Loucy (cell line): ENCODE results near the gene PRKCZ.

Experiments
- H2AFZ ChIP-seq: fragments of 200-600 bp; sonication (generic); 2 replicates; pipeline ENCODE4 v1.6.0; 2016; ENCODE audit warnings: antibody characterized with exemption, mild to moderate bottlenecking, low read length, moderate library complexity
- H3F3A ChIP-seq: fragments of 200-600 bp; 2 replicates; pipeline ENCODE4 v1.6.0; 2016; ENCODE audit warnings: antibody characterized with exemption, low read depth, mild to moderate bottlenecking
- H3K27me3 ChIP-seq: fragments of 200-600 bp; sonication (generic); 2 replicates; pipeline ENCODE4 v1.6.1; 2014; ENCODE audit warnings: low read length, mild to moderate bottlenecking; ENCODE audit not compliant: insufficient read depth, poor library complexity, severe bottlenecking
- H3K36me3 ChIP-seq: fragments of 200-600 bp; sonication (generic); 2 replicates; pipeline ENCODE4 v1.6.1; 2016; ENCODE audit warnings: low read length; ENCODE audit not compliant: insufficient read depth
- H3K4me1 ChIP-seq: fragments of 200-600 bp; sonication (generic); 2 replicates; pipeline ENCODE4 v1.5.1; 2014; ENCODE audit warnings: low read length, mild to moderate bottlenecking; ENCODE audit not compliant: insufficient read depth, poor library complexity, severe bottlenecking
- H3K4me2 ChIP-seq: fragments of 200-600 bp; sonication (generic); 2 replicates; pipeline ENCODE4 v1.6.0; 2014; ENCODE audit warnings: antibody characterized with exemption, low read length, low read depth, mild to moderate bottlenecking; ENCODE audit not compliant: poor library complexity, severe bottlenecking
- H3K4me3 ChIP-seq: fragments of 200-600 bp; sonication (generic); 2 replicates; pipeline ENCODE4 v1.5.1; 2014; ENCODE audit warnings: low read length, mild to moderate bottlenecking, mixed read lengths; ENCODE audit not compliant: poor library complexity, severe bottlenecking
- H3K79me2 ChIP-seq: fragments of 200-600 bp; sonication (generic); 2 replicates; pipeline ENCODE4 v1.6.1; 2014; ENCODE audit warnings: low read length; ENCODE audit not compliant: insufficient read depth
- H3K9ac ChIP-seq: fragments of 200-600 bp; sonication (generic); 2 replicates; pipeline ENCODE4 v1.6.0; 2014; ENCODE audit warnings: mild to moderate bottlenecking, low read depth, low read length, moderate library complexity; ENCODE audit not compliant: poor library complexity, severe bottlenecking
- H3K9me2 ChIP-seq: fragments of 200-600 bp; sonication (generic); replicated peaks from 2 replicates; pipeline ENCODE4 v1.6.1; 2016; ENCODE audit warnings: low read depth, low read length, mixed read lengths
- H3K9me3 ChIP-seq: fragments of 200-600 bp; sonication (generic); 2 replicates; pipeline ENCODE4 v1.6.1; 2014; ENCODE audit warnings: mild to moderate bottlenecking, antibody characterized with exemption, low read length, low read depth; ENCODE audit not compliant: insufficient read depth
- H4K20me1 ChIP-seq: fragments of 200-600 bp; sonication (generic); 2 replicates; pipeline ENCODE4 v1.6.0; 2014; ENCODE audit warnings: antibody characterized with exemption, low read length, mild to moderate bottlenecking; ENCODE audit not compliant: insufficient read depth, poor library complexity, severe bottlenecking
- EZH2phosphoT487 ChIP-seq: fragments of 200-600 bp; IDR thresholded peaks from 2 replicates; pipeline ENCODE4 v1.6.1; 2018; ENCODE audit warnings: antibody characterized with exemption, mild to moderate bottlenecking, moderate library complexity, borderline replicate concordance
- TF ChIP-seq, protein P1 (sequence below): fragments of 200-600 bp; sonication (generic); conservative IDR thresholded peaks from 2 replicates; pipeline ENCODE4 v1.5.1; 2014; ENCODE audit warnings: mild to moderate bottlenecking, antibody characterized with exemption, low read length

The PRKCZ gene

DNA sequence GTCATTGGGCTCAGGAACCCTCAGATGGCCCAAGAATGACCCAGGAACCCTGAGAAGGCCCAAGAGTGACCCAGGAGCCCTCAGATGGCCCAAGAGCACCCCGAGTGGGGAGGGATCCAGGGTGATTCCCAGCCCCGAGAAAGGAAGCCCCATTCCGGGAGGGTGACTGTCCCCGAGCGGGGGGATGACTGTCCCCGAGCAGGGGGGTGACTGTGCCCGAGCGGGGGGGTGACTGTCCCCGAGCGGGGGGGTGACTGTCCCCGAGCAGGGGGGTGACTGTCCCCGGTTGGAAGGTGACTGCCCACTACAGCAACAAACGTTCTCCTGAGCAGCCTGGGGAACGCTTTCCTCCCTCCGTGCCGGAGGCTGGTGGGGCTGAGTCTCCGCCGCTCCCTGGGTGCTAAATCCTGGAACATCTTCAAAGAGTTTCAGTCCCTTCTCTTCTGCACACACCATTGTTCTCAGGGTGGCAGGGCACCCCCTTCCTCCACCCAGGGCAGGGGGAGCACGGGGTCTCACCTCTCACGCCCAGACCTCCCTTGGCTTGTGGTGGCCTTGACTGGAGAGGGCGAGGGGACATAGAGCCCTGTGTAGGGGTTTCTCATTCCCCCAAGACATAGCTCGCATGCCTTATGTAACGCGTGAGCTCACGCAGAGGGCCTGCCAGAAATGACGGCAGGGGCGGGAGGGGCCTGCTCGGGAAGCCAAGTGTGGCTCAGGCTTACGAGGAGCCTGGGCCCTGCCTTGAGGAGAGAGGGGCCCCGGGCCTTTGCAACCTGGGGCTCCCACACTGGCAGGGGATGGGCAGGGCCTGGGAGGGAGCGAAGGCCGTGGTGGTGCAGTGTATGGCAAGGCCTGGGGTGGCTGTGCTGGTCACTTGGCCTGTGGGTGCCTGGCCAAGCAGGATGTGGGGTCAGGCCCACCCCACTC lies 163.6 kb downstream of the PRKCZ start:
- no peaks in the 10 kb centered on the region for H3K9me2 ChIP-seq
- no peaks in the 10 kb centered on the region for H4K20me1 ChIP-seq
- no peak overlapping the region for H2AFZ ChIP-seq
- no peaks in the 10 kb centered on the region for H3F3A ChIP-seq
- H3K27me3 ChIP-seq, result no peaks in the 10 kb centered on the region
- no peaks in the 10 kb centered on the region for H3K9me3 ChIP-seq
- no peak overlapping the region for H3K9ac ChIP-seq
- TF ChIP-seq EZH2phosphoT487, result no peak
- TF ChIP-seq, protein P1, sequence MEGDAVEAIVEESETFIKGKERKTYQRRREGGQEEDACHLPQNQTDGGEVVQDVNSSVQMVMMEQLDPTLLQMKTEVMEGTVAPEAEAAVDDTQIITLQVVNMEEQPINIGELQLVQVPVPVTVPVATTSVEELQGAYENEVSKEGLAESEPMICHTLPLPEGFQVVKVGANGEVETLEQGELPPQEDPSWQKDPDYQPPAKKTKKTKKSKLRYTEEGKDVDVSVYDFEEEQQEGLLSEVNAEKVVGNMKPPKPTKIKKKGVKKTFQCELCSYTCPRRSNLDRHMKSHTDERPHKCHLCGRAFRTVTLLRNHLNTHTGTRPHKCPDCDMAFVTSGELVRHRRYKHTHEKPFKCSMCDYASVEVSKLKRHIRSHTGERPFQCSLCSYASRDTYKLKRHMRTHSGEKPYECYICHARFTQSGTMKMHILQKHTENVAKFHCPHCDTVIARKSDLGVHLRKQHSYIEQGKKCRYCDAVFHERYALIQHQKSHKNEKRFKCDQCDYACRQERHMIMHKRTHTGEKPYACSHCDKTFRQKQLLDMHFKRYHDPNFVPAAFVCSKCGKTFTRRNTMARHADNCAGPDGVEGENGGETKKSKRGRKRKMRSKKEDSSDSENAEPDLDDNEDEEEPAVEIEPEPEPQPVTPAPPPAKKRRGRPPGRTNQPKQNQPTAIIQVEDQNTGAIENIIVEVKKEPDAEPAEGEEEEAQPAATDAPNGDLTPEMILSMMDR, result no peak
- no peak overlapping the region for H3K4me3 ChIP-seq
- no peak overlapping the region for H3K4me2 ChIP-seq
- no peaks in the 10 kb centered on the region for H3K4me1 ChIP-seq
- no peaks in the 10 kb centered on the region for H3K79me2 ChIP-seq
- H3K36me3 ChIP-seq, result no peaks in the 10 kb centered on the region

DNA sequence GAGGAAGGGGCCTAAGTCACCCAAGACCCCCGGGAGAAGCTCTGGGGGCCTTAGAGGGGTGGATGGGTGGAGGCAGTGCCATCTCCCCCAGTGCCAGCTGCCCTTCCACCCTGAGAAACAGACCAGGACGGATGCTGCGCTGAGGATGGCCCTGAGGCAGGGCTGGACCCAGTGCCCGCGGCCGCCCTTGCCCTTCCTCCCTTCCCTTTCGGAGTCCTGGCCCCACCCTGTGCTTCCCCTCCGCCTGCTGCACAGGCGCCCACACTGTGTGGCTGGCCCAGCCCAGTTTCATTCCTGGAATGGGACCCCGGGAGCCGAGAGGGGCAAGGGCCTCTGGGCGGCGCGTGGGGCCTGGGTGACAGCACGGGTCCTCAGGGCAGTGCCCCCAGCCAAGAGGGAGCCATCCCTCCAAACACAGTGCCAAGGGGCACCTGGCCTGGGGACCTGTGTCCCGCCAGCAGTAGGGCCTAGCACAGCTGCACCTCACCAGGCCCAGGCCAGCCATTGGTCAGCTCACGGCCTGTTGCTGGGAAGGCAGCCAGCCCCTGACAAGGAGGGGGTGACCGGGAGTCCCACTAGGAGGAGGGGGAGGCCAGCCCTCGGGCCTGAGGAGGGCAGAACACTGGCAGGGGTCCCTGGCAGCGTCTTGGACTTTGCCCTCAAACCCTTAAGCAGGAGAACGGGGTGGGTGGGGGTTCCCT lies 164.5 kb downstream of the PRKCZ start:
- Histone ChIP-seq H2AFZ (no peak overlapping the region), H3F3A (no peaks in the 10 kb centered on the region), H3K4me1 (no peaks in the 10 kb centered on the region), H4K20me1 (no peaks in the 10 kb centered on the region), H3K27me3 (no peaks in the 10 kb centered on the region), H3K9ac (no peak overlapping the region), H3K4me3 (no peak overlapping the region), H3K79me2 (no peaks in the 10 kb centered on the region), H3K4me2 (no peak overlapping the region), H3K9me2 (no peaks in the 10 kb centered on the region), H3K36me3 (no peaks in the 10 kb centered on the region), H3K9me3 (no peaks in the 10 kb centered on the region)
- TF ChIP-seq EZH2phosphoT487, result no peak
- TF ChIP-seq, protein P1, result no peak

DNA sequence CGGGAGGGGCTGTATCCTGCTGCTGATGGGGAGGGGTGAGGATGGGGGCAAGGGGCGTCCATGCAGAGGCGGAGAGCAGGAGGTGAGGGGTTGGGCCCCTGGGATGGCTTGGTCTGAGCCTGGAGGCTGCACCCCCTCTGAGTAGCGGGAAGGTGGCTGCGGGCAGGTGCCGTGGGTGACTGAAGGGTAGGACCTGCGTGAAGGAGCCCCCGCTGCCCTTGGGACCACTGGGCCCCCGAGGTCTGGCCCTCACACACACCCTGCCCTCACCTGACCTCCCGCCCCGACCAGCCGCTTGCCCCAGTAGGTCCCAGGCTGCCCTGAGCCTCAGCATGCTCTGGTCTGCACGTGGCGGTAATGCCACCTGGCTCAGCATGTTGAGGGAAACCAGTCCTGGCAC lies 165.1 kb downstream of the PRKCZ start:
- H3K9me3 ChIP-seq, result no peaks in the 10 kb centered on the region
- no peaks in the 10 kb centered on the region for H3K9me2 ChIP-seq
- no peak overlapping the region for H3K4me3 ChIP-seq
- no peak overlapping the region for H3K4me2 ChIP-seq
- no peaks in the 10 kb centered on the region for H3F3A ChIP-seq
- no peak overlapping the region for H2AFZ ChIP-seq
- no peaks in the 10 kb centered on the region for H3K27me3 ChIP-seq
- no peaks in the 10 kb centered on the region for H3K4me1 ChIP-seq
- H4K20me1 ChIP-seq, result no peaks in the 10 kb centered on the region
- H3K36me3 ChIP-seq, result no peaks in the 10 kb centered on the region
- TF ChIP-seq, protein P1, result no peak
- TF ChIP-seq EZH2phosphoT487, result no peak
- no peak overlapping the region for H3K9ac ChIP-seq
- H3K79me2 ChIP-seq, result no peaks in the 10 kb centered on the region
